ENCODE results near the gene MARF1. TPM values are rescaled to one million over a fixed set of nuclear protein-coding genes. Genes with fewer than 3 reads are reported as not detected.

MARF1 gene
- total and polyA plus RNA-seq, 9 of the 15 experiments (the other 6 are each of a cell fraction or from before 2014, with no cell fraction given) = 4.7 to 33.2 (median 11.7) TPM

GRCh38 chr16:15643946-15644250 is 944 bp upstream of the MARF1 start:
- H3K4me2 ChIP-seq (ENCODE audit: insufficient read depth, low read length) = peak overlapping the region; percentile 94
- no peaks in the 10 kb centered on the region for H3K27me3 ChIP-seq (ENCODE audit: control insufficient read depth in 2 of 2, insufficient read depth in 2 of 2, low read length in 2 of 2)
- no peaks in the 10 kb centered on the region for H3K9me1 ChIP-seq (ENCODE audit: control insufficient read depth, insufficient read depth, low read length)
- no peaks in the 10 kb centered on the region for H4K20me1 ChIP-seq (replicated peaks; ENCODE audit: control insufficient read depth, insufficient read depth, low read length)
- no TSS peak for BruUV-seq (replicated peaks)
- H2AFZ ChIP-seq (ENCODE audit: low read depth, low read length) = peak overlapping the region; percentile 99
- no peak for DNase-seq (ENCODE audit: extremely low read depth in 1 of 4, low spot score in 3 of 4)
- ChIA-PET POLR2A (interaction anchor here (0.7 to 2.3 kb wide), 5 partner anchors 8 to 42 kb away, joined by 3 to 13 read pairs (median 3); no protein-coding TSS in a partner anchor), CTCF (ENCODE audit: low intra/inter-chr PET ratio) (no interaction called here)
- intact Hi-C loops (cut with micrococcal nuclease) (loop anchor here (10.0 kb wide), 2 partner anchors 69 to 219 kb away; no protein-coding TSS in a partner anchor), in situ Hi-C loops (cut with MboI) (no loop called here)
- no peak for FAIRE-seq
- no peak for ATAC-seq
- peak overlapping the region; percentile 83 for H3K4me3 ChIP-seq
- H3K36me3 ChIP-seq (ENCODE audit: control insufficient read depth, insufficient read depth, low read length) = peaks cover 4% of the 10 kb centered on the region
- no peaks in the 10 kb centered on the region for H3K9me3 ChIP-seq (replicated peaks; ENCODE audit: control insufficient read depth, insufficient read depth, low read depth, low read length)
- WGBS (ENCODE audit: insufficient coverage, low coverage, missing lambda C conversion rate) = 14% methylated on average over 4 of the region's 4 CpGs
- peak overlapping the region; percentile 100 for H3K27ac ChIP-seq (ENCODE audit: extremely low read depth, low read depth, low read length)
- H3K4me1 ChIP-seq (replicated peaks in 1 of 2; ENCODE audit: control insufficient read depth in 2 of 2, insufficient read depth in 2 of 2, low read length in 2 of 2) = peaks cover 0 to 23% of the 10 kb centered on the region in 2 experiments; a peak in 4 of 5 replicates
- H3K79me2 ChIP-seq (ENCODE audit: control insufficient read depth, insufficient read depth, low read length) = peaks cover 31% of the 10 kb centered on the region
- H3K9ac ChIP-seq (ENCODE audit: insufficient read depth in 1 of 2, low read depth in 2 of 2, low read length in 2 of 2) = peak overlapping the region; percentile 93 to 100; a peak in 3 of 4 replicates
- TF ChIP-seq TEAD2 (tag; IDR thresholded peaks at IDR 0.05) = no peak
- no peak for TF ChIP-seq KAT2B (IDR thresholded peaks at IDR 0.05; ENCODE audit: low read depth, low read length)
- TF ChIP-seq IRF9 (tag; IDR thresholded peaks at IDR 0.05) = no peak
- TF ChIP-seq ESRRA (IDR thresholded peaks at IDR 0.05; ENCODE audit: borderline replicate concordance, low read depth) = no peak
- TF ChIP-seq ZNF197 (CRISPR knock-in tag; IDR thresholded peaks at IDR 0.05; ENCODE audit: low read depth) = no peak
- TF ChIP-seq, protein P1, sequence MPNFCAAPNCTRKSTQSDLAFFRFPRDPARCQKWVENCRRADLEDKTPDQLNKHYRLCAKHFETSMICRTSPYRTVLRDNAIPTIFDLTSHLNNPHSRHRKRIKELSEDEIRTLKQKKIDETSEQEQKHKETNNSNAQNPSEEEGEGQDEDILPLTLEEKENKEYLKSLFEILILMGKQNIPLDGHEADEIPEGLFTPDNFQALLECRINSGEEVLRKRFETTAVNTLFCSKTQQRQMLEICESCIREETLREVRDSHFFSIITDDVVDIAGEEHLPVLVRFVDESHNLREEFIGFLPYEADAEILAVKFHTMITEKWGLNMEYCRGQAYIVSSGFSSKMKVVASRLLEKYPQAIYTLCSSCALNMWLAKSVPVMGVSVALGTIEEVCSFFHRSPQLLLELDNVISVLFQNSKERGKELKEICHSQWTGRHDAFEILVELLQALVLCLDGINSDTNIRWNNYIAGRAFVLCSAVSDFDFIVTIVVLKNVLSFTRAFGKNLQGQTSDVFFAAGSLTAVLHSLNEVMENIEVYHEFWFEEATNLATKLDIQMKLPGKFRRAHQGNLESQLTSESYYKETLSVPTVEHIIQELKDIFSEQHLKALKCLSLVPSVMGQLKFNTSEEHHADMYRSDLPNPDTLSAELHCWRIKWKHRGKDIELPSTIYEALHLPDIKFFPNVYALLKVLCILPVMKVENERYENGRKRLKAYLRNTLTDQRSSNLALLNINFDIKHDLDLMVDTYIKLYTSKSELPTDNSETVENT (CRISPR knock-in tag; IDR thresholded peaks at IDR 0.05) = no peak
- no peak for TF ChIP-seq MLX (CRISPR knock-in tag; conservative IDR thresholded peaks at IDR 0.05)
- no peak for TF ChIP-seq MEF2A (IDR thresholded peaks at IDR 0.05; ENCODE audit: control insufficient read depth, low read depth, low read length)
- TF ChIP-seq CBFA2T2 (conservative IDR thresholded peaks at IDR 0.05) = no peak
- TF ChIP-seq PTBP1 (IDR thresholded peaks at IDR 0.05; ENCODE audit: low read depth, low read length) = no peak
- no peak for TF ChIP-seq ZNF740 (CRISPR knock-in tag; IDR thresholded peaks at IDR 0.05)
- no peak for TF ChIP-seq ZNF740 (tag; IDR thresholded peaks at IDR 0.05)
- TF ChIP-seq, protein P2, sequence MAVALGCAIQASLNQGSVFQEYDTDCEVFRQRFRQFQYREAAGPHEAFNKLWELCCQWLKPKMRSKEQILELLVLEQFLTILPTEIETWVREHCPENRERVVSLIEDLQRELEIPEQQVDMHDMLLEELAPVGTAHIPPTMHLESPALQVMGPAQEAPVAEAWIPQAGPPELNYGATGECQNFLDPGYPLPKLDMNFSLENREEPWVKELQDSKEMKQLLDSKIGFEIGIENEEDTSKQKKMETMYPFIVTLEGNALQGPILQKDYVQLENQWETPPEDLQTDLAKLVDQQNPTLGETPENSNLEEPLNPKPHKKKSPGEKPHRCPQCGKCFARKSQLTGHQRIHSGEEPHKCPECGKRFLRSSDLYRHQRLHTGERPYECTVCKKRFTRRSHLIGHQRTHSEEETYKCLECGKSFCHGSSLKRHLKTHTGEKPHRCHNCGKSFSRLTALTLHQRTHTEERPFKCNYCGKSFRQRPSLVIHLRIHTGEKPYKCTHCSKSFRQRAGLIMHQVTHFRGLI (CRISPR knock-in tag; IDR thresholded peaks at IDR 0.05) = no peak
- TF ChIP-seq E2F5 (CRISPR knock-in tag; IDR thresholded peaks at IDR 0.05) = no peak
